Vagina (tissue), 2 donors: ENCODE measurements around the gene NAPB. TPM values are rescaled to one million over a fixed set of nuclear protein-coding genes. Genes with fewer than 3 reads are reported as not detected.

ENCODE experiments used
- DNase-seq, 2 donors: peaks; one replicate each; pipeline ENCODE4 v3.0.0-alpha.2; 2017; ENCODE audit errors: extremely low spot score in 2 of 2
- H3K27ac ChIP-seq: fragments of 200-600 bp; sonication (generic); one replicate; pipeline ENCODE4 v1.5.1; 2019
- H3K27me3 ChIP-seq: fragments of 200-600 bp; sonication (generic); one replicate; pipeline ENCODE4 v1.5.1; 2019
- H3K36me3 ChIP-seq, 2 donors: fragments of 200-600 bp; sonication (generic); one replicate each; pipeline ENCODE4 v1.5.1; 2017 to 2019
- H3K4me1 ChIP-seq: fragments of 200-600 bp; sonication (generic); one replicate; pipeline ENCODE4 v1.5.1; 2019
- H3K4me3 ChIP-seq, 2 donors: fragments of 200-600 bp; sonication (generic); 1 replicate in 1 of 2; 2 replicates in 1 of 2; pipeline ENCODE4 v1.5.1; 2016 to 2019
- H3K9me3 ChIP-seq: fragments of 200-600 bp; sonication (generic); one replicate; pipeline ENCODE4 v1.5.1; 2019
- POLR2A ChIP-seq, 2 donors: fragments of 450-650 bp; IDR thresholded peaks; one replicate each; pipeline ENCODE4 v1.6.1; 2017; ENCODE audit warnings: antibody characterized with exemption in 2 of 2, mild to moderate bottlenecking in 2 of 2, moderate library complexity in 2 of 2
- POLR2AphosphoS5 ChIP-seq, 2 donors: sonication (generic); formaldehyde crosslinking; IDR thresholded peaks; one replicate each; pipeline ENCODE4 v1.9.0; 2017; ENCODE audit warnings: antibody characterized with exemption in 2 of 2, mild to moderate bottlenecking in 2 of 2, low read depth in 1 of 2; ENCODE audit not compliant: insufficient read depth in 1 of 2
- intact Hi-C: fragments of 100-400 bp; cut with DNase I; formaldehyde crosslinking; loops from one replicate; pipeline ENCODE4 v1.15.1; 2023
- total RNA-seq: library from RNA; depleted of rRNA; stranded (reverse); fragments of >200 nt; gene quantifications from one replicate; pipeline ENCODE4 v1.2.3, GENCODE V29; 2016
- TF ChIP-seq, protein P1 (sequence below), 3 experiments: fragments of 450-650 bp in 2 of 3; fragments of 200-600 bp in 1 of 3; sonication (generic) in 1 of 3; IDR thresholded peaks; one replicate each; pipeline ENCODE4 v1.5.1; 2017 to 2019; ENCODE audit warnings: antibody characterized with exemption in 3 of 3, mild to moderate bottlenecking in 2 of 3, moderate library complexity in 2 of 3

Gene NAPB
- total RNA-seq, 1 donor from 2014 or later = 28.5 TPM

DNA sequence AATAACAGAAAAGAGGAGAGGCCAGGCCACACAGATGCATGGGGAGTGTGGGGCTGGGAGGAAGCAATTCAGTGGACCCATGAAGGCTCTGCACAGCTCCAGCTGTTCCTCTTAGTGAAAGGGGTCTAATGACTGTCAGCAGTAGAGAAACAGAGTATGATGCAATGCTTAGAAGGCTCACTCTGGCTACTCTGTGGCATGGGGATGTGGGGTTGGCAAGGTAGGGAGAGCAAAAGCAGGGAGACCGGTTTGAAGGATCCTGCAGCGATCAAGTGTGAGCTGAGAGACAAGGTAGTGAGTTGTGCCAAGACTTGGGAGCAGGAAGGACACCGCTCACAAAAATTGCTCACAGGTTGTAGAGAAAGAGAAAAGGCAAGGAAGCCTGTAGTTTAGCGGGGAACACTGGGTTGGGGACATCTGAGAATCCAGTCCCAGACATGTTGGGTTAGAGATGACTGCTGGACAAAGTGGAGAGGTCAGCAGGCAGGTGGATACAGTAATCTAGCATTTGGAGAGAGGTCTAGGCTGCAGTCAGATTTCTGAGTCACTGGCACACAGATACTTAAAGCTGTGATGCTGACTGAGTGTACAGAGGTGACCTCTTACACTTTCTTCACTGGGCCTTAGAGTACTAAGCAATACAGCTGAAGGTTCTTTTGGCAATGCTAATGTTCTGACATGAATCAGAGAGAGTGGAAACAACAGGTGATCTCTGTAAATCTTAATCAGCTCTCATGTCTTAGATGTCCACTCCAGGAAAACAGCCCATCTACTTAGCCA lies 27.1 kb downstream of the NAPB start:
- intact Hi-C loops = no loop called here
- Histone ChIP-seq H3K36me3 (peaks cover 4 to 35% of the 10 kb centered on the region in 2 donors), H3K4me3 (no peak overlapping the region), H3K27me3 (no peaks in the 10 kb centered on the region), H3K9me3 (no peaks in the 10 kb centered on the region), H3K4me1 (no peaks in the 10 kb centered on the region), H3K27ac (no peak overlapping the region)
- DNase-seq = no peak
- TF ChIP-seq, protein P1, sequence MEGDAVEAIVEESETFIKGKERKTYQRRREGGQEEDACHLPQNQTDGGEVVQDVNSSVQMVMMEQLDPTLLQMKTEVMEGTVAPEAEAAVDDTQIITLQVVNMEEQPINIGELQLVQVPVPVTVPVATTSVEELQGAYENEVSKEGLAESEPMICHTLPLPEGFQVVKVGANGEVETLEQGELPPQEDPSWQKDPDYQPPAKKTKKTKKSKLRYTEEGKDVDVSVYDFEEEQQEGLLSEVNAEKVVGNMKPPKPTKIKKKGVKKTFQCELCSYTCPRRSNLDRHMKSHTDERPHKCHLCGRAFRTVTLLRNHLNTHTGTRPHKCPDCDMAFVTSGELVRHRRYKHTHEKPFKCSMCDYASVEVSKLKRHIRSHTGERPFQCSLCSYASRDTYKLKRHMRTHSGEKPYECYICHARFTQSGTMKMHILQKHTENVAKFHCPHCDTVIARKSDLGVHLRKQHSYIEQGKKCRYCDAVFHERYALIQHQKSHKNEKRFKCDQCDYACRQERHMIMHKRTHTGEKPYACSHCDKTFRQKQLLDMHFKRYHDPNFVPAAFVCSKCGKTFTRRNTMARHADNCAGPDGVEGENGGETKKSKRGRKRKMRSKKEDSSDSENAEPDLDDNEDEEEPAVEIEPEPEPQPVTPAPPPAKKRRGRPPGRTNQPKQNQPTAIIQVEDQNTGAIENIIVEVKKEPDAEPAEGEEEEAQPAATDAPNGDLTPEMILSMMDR (IDR thresholded peaks at IDR 0.05) = no peak
- TF ChIP-seq POLR2AphosphoS5 (IDR thresholded peaks at IDR 0.05; ENCODE audit: insufficient read depth in 1 of 2, low read depth in 1 of 2) = no peak
- TF ChIP-seq POLR2A (IDR thresholded peaks at IDR 0.05) = no peak

GRCh38 chr20:23391707-23392310 lies 29.5 kb downstream of the NAPB start:
- H3K36me3 ChIP-seq = peaks cover 4 to 42% of the 10 kb centered on the region in 2 donors
- no peaks in the 10 kb centered on the region for H3K9me3 ChIP-seq
- H3K27me3 ChIP-seq = no peaks in the 10 kb centered on the region
- H3K4me3 ChIP-seq = no peak overlapping the region
- H3K27ac ChIP-seq = no peak overlapping the region
- DNase-seq = no peak
- intact Hi-C loops = no loop called here
- H3K4me1 ChIP-seq = no peaks in the 10 kb centered on the region
- TF ChIP-seq POLR2AphosphoS5 (IDR thresholded peaks at IDR 0.05; ENCODE audit: insufficient read depth in 1 of 2, low read depth in 1 of 2) = no peak
- TF ChIP-seq, protein P1 (IDR thresholded peaks at IDR 0.05) = no peak
- TF ChIP-seq POLR2A (IDR thresholded peaks at IDR 0.05) = no peak

DNA sequence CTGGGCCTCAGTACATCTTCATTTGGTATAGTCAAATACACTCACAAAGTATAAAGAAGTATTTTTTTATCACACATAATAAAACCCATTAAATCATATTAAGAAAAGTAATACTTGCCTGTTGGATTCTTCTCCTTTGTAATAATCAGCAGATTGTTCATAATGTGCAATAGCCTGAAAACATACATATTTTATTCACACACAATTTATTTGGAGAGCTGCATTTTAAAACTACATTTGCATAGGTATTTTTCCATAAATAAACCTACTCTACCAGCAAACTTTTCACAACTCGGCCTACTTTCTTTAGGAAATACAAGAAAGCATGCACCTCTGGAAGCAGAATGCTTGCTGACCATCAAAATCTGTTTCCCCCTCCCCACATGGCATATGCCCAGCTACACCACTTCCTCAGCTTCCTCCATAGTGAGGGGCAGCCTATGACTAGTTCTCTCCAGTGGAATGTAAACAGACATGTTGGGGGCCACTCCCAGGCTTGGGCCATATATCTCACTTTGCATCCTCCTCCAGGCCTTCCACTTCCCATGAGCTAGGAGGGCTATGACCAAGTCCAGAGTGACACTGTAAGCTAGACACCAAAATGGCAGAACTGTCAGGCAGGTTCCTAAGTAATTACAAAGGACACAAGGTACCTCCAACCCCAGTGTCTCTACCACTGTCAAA lies 31.1 kb downstream of the NAPB start:
- no peak for DNase-seq
- intact Hi-C loops = no loop called here
- Histone ChIP-seq H3K4me3 (no peak overlapping the region), H3K27ac (no peak overlapping the region), H3K36me3 (peaks cover 4 to 42% of the 10 kb centered on the region in 2 donors), H3K4me1 (no peaks in the 10 kb centered on the region), H3K9me3 (no peaks in the 10 kb centered on the region), H3K27me3 (no peaks in the 10 kb centered on the region)
- TF ChIP-seq POLR2AphosphoS5 (IDR thresholded peaks at IDR 0.05; ENCODE audit: insufficient read depth in 1 of 2, low read depth in 1 of 2) (no peak), POLR2A (IDR thresholded peaks at IDR 0.05) (no peak)
- TF ChIP-seq, protein P1 (IDR thresholded peaks at IDR 0.05) = no peak

DNA sequence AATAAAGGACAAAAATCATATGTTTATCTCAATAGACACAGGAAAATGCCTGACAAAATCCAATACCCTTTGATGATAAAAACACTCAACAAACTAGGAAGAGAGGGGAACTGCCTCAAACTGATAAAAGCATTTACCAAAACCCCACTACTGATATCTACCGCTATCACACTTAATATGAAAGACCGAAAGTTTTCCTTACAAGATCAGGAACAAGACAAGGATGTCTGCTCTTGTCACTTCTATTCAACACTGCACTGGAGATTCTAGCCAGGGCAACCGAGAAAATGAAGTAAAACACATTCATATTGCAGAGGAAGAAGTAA lies 34.2 kb downstream of the NAPB start:
- Histone ChIP-seq H3K27ac (no peak overlapping the region), H3K27me3 (no peaks in the 10 kb centered on the region), H3K9me3 (no peaks in the 10 kb centered on the region), H3K4me3 (no peak overlapping the region), H3K36me3 (peaks cover 4 to 20% of the 10 kb centered on the region in 2 donors), H3K4me1 (no peaks in the 10 kb centered on the region)
- DNase-seq = no peak
- TF ChIP-seq POLR2A (IDR thresholded peaks at IDR 0.05) (no peak), POLR2AphosphoS5 (IDR thresholded peaks at IDR 0.05; ENCODE audit: insufficient read depth in 1 of 2, low read depth in 1 of 2) (no peak)
- TF ChIP-seq, protein P1 (IDR thresholded peaks at IDR 0.05) = no peak
- intact Hi-C loops = no loop called here
